ENCODE measurements around the gene MAOA. TPM values are rescaled to one million over a fixed set of nuclear protein-coding genes. Genes with fewer than 3 reads are reported as not detected.

MAOA gene
- total RNA-seq, 1 experiment from 2014 or later, result 6.3 TPM

- Histone ChIP-seq H3K4me3 (ENCODE audit: low read length) (no peak overlapping the region), H3K9me2 (replicated peaks; ENCODE audit: low read length) (no peaks in the 10 kb centered on the region), H3K9me3 (ENCODE audit: low read length) (no peaks in the 10 kb centered on the region), H3K27ac (ENCODE audit: low read length) (peak overlapping the region; percentile 29), H3K27me3 (ENCODE audit: low read length) (no peaks in the 10 kb centered on the region), H2AFZ (ENCODE audit: low read length) (no peak overlapping the region), H3K79me2 (ENCODE audit: low read length) (no peaks in the 10 kb centered on the region), H3K4me1 (ENCODE audit: insufficient read depth, low read length) (peaks cover 12% of the 10 kb centered on the region; the same call in 1 of the 2 replicates), H3K4me2 (ENCODE audit: low read length) (peak overlapping the region; percentile 14; the same call in 1 of the 2 replicates), H4K20me1 (ENCODE audit: low read length) (no peaks in the 10 kb centered on the region), H3F3A (ENCODE audit: low read length, unreplicated experiment) (no peaks in the 10 kb centered on the region), H3K36me3 (ENCODE audit: low read depth, low read length) (no peaks in the 10 kb centered on the region), H3K9ac (ENCODE audit: low read length) (no peak overlapping the region)
- POLR2A ChIA-PET (ENCODE audit: unreplicated experiment), result no interaction called here
- TF ChIP-seq EZH2phosphoT487 (IDR thresholded peaks at IDR 0.05; ENCODE audit: borderline replicate concordance, low read length), result no peak
- TF ChIP-seq CTCF (conservative IDR thresholded peaks at IDR 0.05; ENCODE audit: low read depth, low read length), result no peak
- TF ChIP-seq EZH2 (IDR thresholded peaks at IDR 0.05; ENCODE audit: low read length, unreplicated experiment), result no peak
- CTCF ChIA-PET, result no interaction called here
- no peak for DNase-seq
- no peak for ATAC-seq
- intact Hi-C loops (cut with micrococcal nuclease), result no loop called here
- BruUV-seq (replicated peaks), result no TSS peak
These were observed 23.0 kb upstream of the MAOA start for GRCh38 chrX:43633081-43633480.

GRCh38 chrX:43633757-43634156 lies 22.3 kb upstream of the MAOA start:
- H3K9me2 ChIP-seq (replicated peaks; ENCODE audit: low read length), result no peaks in the 10 kb centered on the region
- no peak overlapping the region for H3K4me3 ChIP-seq (ENCODE audit: low read length)
- CTCF ChIA-PET, result no interaction called here
- peak; percentile 64 for DNase-seq
- H3K27me3 ChIP-seq (ENCODE audit: low read length), result no peaks in the 10 kb centered on the region
- no peaks in the 10 kb centered on the region for H3K79me2 ChIP-seq (ENCODE audit: low read length)
- no TSS peak for BruUV-seq (replicated peaks)
- no peaks in the 10 kb centered on the region for H3K36me3 ChIP-seq (ENCODE audit: low read depth, low read length)
- no peaks in the 10 kb centered on the region for H4K20me1 ChIP-seq (ENCODE audit: low read length)
- no peak overlapping the region for H2AFZ ChIP-seq (ENCODE audit: low read length)
- H3K4me1 ChIP-seq (ENCODE audit: insufficient read depth, low read length), result peaks cover 12% of the 10 kb centered on the region; the same call in 1 of the 2 replicates
- intact Hi-C loops (cut with micrococcal nuclease), result no loop called here
- H3F3A ChIP-seq (ENCODE audit: low read length, unreplicated experiment), result no peaks in the 10 kb centered on the region
- POLR2A ChIA-PET (ENCODE audit: unreplicated experiment), result no interaction called here
- no peak for TF ChIP-seq CTCF (conservative IDR thresholded peaks at IDR 0.05; ENCODE audit: low read depth, low read length)
- TF ChIP-seq EZH2 (IDR thresholded peaks at IDR 0.05; ENCODE audit: low read length, unreplicated experiment), result no peak
- TF ChIP-seq EZH2phosphoT487 (IDR thresholded peaks at IDR 0.05; ENCODE audit: borderline replicate concordance, low read length), result no peak
- H3K4me2 ChIP-seq (ENCODE audit: low read length), result 0 out of 2 replicates have a peak overlapping the region, but pooled peaks have one; percentile 14
- no peaks in the 10 kb centered on the region for H3K9me3 ChIP-seq (ENCODE audit: low read length)
- H3K27ac ChIP-seq (ENCODE audit: low read length), result no peak overlapping the region; the same call in 1 of the 2 replicates
- ATAC-seq, result peak; percentile 64
- H3K9ac ChIP-seq (ENCODE audit: low read length), result no peak overlapping the region

- Histone ChIP-seq H3K36me3 (ENCODE audit: low read depth, low read length) (no peaks in the 10 kb centered on the region), H3K79me2 (ENCODE audit: low read length) (no peaks in the 10 kb centered on the region), H3K27me3 (ENCODE audit: low read length) (no peaks in the 10 kb centered on the region), H3K4me1 (ENCODE audit: insufficient read depth, low read length) (peaks cover 12% of the 10 kb centered on the region), H3K4me2 (ENCODE audit: low read length) (no peak overlapping the region), H3K4me3 (ENCODE audit: low read length) (no peak overlapping the region), H3K9me3 (ENCODE audit: low read length) (no peaks in the 10 kb centered on the region), H3K9ac (ENCODE audit: low read length) (no peak overlapping the region), H2AFZ (ENCODE audit: low read length) (no peak overlapping the region), H3K9me2 (replicated peaks; ENCODE audit: low read length) (no peaks in the 10 kb centered on the region), H4K20me1 (ENCODE audit: low read length) (no peaks in the 10 kb centered on the region), H3K27ac (ENCODE audit: low read length) (no peak overlapping the region), H3F3A (ENCODE audit: low read length, unreplicated experiment) (no peaks in the 10 kb centered on the region)
- no TSS peak for BruUV-seq (replicated peaks)
- intact Hi-C loops (cut with micrococcal nuclease), result no loop called here
- ChIA-PET POLR2A (ENCODE audit: unreplicated experiment) (no interaction called here), CTCF (no interaction called here)
- TF ChIP-seq EZH2phosphoT487 (IDR thresholded peaks at IDR 0.05; ENCODE audit: borderline replicate concordance, low read length) (no peak), CTCF (conservative IDR thresholded peaks at IDR 0.05; ENCODE audit: low read depth, low read length) (no peak), EZH2 (IDR thresholded peaks at IDR 0.05; ENCODE audit: low read length, unreplicated experiment) (no peak)
- no peak for DNase-seq
- no peak for ATAC-seq
These were observed 15.6 kb upstream of the MAOA start for GRCh38 chrX:43640482-43640881.
